Mesenchymal stem cell (in vitro differentiated cells and primary cell): Measurements from ENCODE around the gene MIX23. TPM values are rescaled to one million over a fixed set of nuclear protein-coding genes. Genes with fewer than 3 reads are reported as not detected.

Experiments
- DNase-seq: peaks from one replicate; pipeline ENCODE4 v3.0.0-alpha.2; 2013
- H2AFZ ChIP-seq: one replicate; pipeline ENCODE4 v1.6.1; 2013; ENCODE audit warnings: low read depth, mild to moderate bottlenecking, control low read depth, inconsistent platforms, low read length, moderate library complexity
- H2AK5ac ChIP-seq: 2 replicates; pipeline ENCODE4 v1.6.1; 2013; ENCODE audit warnings: low read length, moderate library complexity, mild to moderate bottlenecking, inconsistent platforms; ENCODE audit not compliant: severe bottlenecking
- H2BK120ac ChIP-seq: one replicate; pipeline ENCODE4 v1.6.1; 2013; ENCODE audit warnings: low read depth, mild to moderate bottlenecking, inconsistent platforms, low read length, moderate library complexity
- H2BK12ac ChIP-seq, 2 experiments: one replicate each; pipeline ENCODE4 v1.6.1; 2013; ENCODE audit warnings: inconsistent platforms in 2 of 2, low read length in 2 of 2, mild to moderate bottlenecking in 2 of 2, moderate library complexity in 2 of 2, control low read depth in 1 of 2
- H2BK15ac ChIP-seq: one replicate; pipeline ENCODE4 v1.6.1; 2013; ENCODE audit warnings: mild to moderate bottlenecking, low read depth, inconsistent platforms; ENCODE audit not compliant: poor library complexity, severe bottlenecking
- H2BK5ac ChIP-seq: 2 replicates; pipeline ENCODE4 v1.6.1; 2013; ENCODE audit warnings: low read depth, mild to moderate bottlenecking, low read length, control low read depth, inconsistent platforms; ENCODE audit not compliant: poor library complexity, severe bottlenecking
- H3K14ac ChIP-seq, 2 experiments: one replicate each; pipeline ENCODE4 v1.6.1; 2013; ENCODE audit warnings: inconsistent platforms in 2 of 2, low read length in 2 of 2, control low read depth in 1 of 2, mild to moderate bottlenecking in 1 of 2, moderate library complexity in 1 of 2
- H3K18ac ChIP-seq, 2 experiments: one replicate each; pipeline ENCODE4 v1.6.1; 2013; ENCODE audit warnings: inconsistent platforms in 2 of 2, low read length in 2 of 2, control low read depth in 1 of 2, low read depth in 1 of 2, mild to moderate bottlenecking in 1 of 2
- H3K23ac ChIP-seq, 2 experiments: one replicate each; pipeline ENCODE4 v1.6.1; 2013; ENCODE audit warnings: inconsistent platforms in 2 of 2, low read length in 2 of 2, mild to moderate bottlenecking in 2 of 2, moderate library complexity in 2 of 2, control low read depth in 1 of 2
- H3K27ac ChIP-seq: 2 replicates; pipeline ENCODE4 v1.5.1; 2013; ENCODE audit warnings: mild to moderate bottlenecking, moderate library complexity, low read length, control low read depth, inconsistent platforms; ENCODE audit not compliant: poor library complexity, severe bottlenecking
- H3K27me3 ChIP-seq, 2 experiments: 2 replicates each; pipeline versions ENCODE4 v1.6.1 to v1.7.0; 2013; ENCODE audit warnings: low read length in 2 of 2, mild to moderate bottlenecking in 2 of 2, moderate library complexity in 2 of 2, control low read depth in 1 of 2, inconsistent platforms in 1 of 2; ENCODE audit not compliant: control insufficient read depth in 1 of 2, insufficient read depth in 1 of 2
- H3K36me3 ChIP-seq, 2 experiments: 2 replicates each; pipeline versions ENCODE4 v1.6.1 to v1.7.0; 2013; ENCODE audit warnings: low read length in 2 of 2, control low read depth in 1 of 2, inconsistent platforms in 1 of 2, low read depth in 1 of 2, mild to moderate bottlenecking in 1 of 2; ENCODE audit not compliant: insufficient read depth in 2 of 2, control insufficient read depth in 1 of 2
- H3K4ac ChIP-seq, 2 experiments: one replicate each; pipeline ENCODE4 v1.6.1; 2013; ENCODE audit warnings: inconsistent platforms in 2 of 2, low read length in 2 of 2, mild to moderate bottlenecking in 2 of 2, moderate library complexity in 2 of 2, control low read depth in 1 of 2, low read depth in 1 of 2
- H3K4me1 ChIP-seq: 2 replicates; pipeline ENCODE4 v1.6.1; 2013; ENCODE audit warnings: low read depth, low read length, control low read depth; ENCODE audit not compliant: control insufficient read depth, insufficient read depth
- H3K4me2 ChIP-seq: 2 replicates; pipeline ENCODE4 v1.6.1; 2013; ENCODE audit warnings: low read length, mild to moderate bottlenecking, inconsistent platforms; ENCODE audit not compliant: poor library complexity, severe bottlenecking
- H3K4me3 ChIP-seq, 2 experiments: 2 replicates each; pipeline versions ENCODE4 v1.5.1 to v1.7.0; 2013; ENCODE audit warnings: low read length in 2 of 2, mild to moderate bottlenecking in 2 of 2, control low read depth in 1 of 2, low read depth in 1 of 2; ENCODE audit not compliant: insufficient read depth in 1 of 2
- H3K79me1 ChIP-seq: replicated peaks from 2 replicates; pipeline ENCODE4 v1.6.1; 2013; ENCODE audit warnings: mild to moderate bottlenecking, control low read depth, low read length, inconsistent platforms; ENCODE audit not compliant: poor library complexity, severe bottlenecking
- H3K9ac ChIP-seq: 2 replicates; pipeline ENCODE4 v1.7.0; 2013; ENCODE audit warnings: mild to moderate bottlenecking, low read length, moderate library complexity
- H3K9me3 ChIP-seq: 2 replicates; pipeline ENCODE4 v1.7.0; 2013; ENCODE audit warnings: mild to moderate bottlenecking, low read length; ENCODE audit not compliant: control insufficient read depth
- H4K8ac ChIP-seq: one replicate; pipeline ENCODE4 v1.6.1; 2013; ENCODE audit warnings: inconsistent platforms, mild to moderate bottlenecking, low read length, moderate library complexity
- H4K91ac ChIP-seq: one replicate; pipeline ENCODE4 v1.6.1; 2013; ENCODE audit warnings: mild to moderate bottlenecking, low read length, inconsistent platforms
- WGBS: methylation state at CpG from one replicate; pipeline ENCODE4 v1.1.7; 2013; ENCODE audit warnings: mixed read lengths; 5-methylcytosine and 5-hydroxymethylcytosine counted together
- small RNA-seq: library from polyadenylated mRNA; stranded (forward); fragments of <200 nt; extraction: miRNeasy Mini kit (QIAGEN cat#:217004); gene quantifications from one replicate; pipeline ENCODE3, GENCODE V24; 2013; ENCODE audit warnings: low read depth

Gene MIX23

GRCh38 chr3:122312826-122313225 lies 70.2 kb downstream of the MIX23 start:
- Histone ChIP-seq H3K18ac (no peak overlapping the region), H3K4me3 (no peak overlapping the region), H3K4me2 (no peak overlapping the region)

GRCh38 chr3:122310361-122310760 lies 72.7 kb downstream of the MIX23 start:
- H3K9ac ChIP-seq, result no peak overlapping the region
- H3K9me3 ChIP-seq, result no peaks in the 10 kb centered on the region
- no peak overlapping the region for H3K27ac ChIP-seq
- H3K4me1 ChIP-seq, result no peaks in the 10 kb centered on the region
- no peaks in the 10 kb centered on the region for H3K79me1 ChIP-seq
- no peak overlapping the region for H4K91ac ChIP-seq
- no peak overlapping the region for H3K4me3 ChIP-seq
- 73% methylated on average over 1 of the region's 1 CpG for WGBS
- H2BK15ac ChIP-seq, result no peak overlapping the region
- H3K27me3 ChIP-seq, result peaks cover 0 to 10% of the 10 kb centered on the region in 2 experiments
- H2BK120ac ChIP-seq, result no peak overlapping the region
- no peak overlapping the region for H3K14ac ChIP-seq
- no peak overlapping the region for H2BK5ac ChIP-seq
- no peaks in the 10 kb centered on the region for H3K36me3 ChIP-seq
- H2BK12ac ChIP-seq, result no peak overlapping the region
- H3K18ac ChIP-seq, result no peak overlapping the region
- no peak overlapping the region for H2AFZ ChIP-seq
- no peak overlapping the region for H4K8ac ChIP-seq
- no peak overlapping the region for H3K4me2 ChIP-seq
- H3K23ac ChIP-seq, result no peak overlapping the region
- H2AK5ac ChIP-seq, result no peak overlapping the region
- DNase-seq, result no peak
- H3K4ac ChIP-seq, result no peak overlapping the region

More at GRCh38 chr3:122312826-122313225, 70.2 kb downstream of the MIX23 start:
- Histone ChIP-seq H2BK5ac (no peak overlapping the region), H3K79me1 (no peaks in the 10 kb centered on the region), H2BK120ac (no peak overlapping the region), H2AFZ (no peak overlapping the region), H4K91ac (no peak overlapping the region), H3K23ac (no peak overlapping the region), H4K8ac (no peak overlapping the region), H3K27me3 (peaks cover 0 to 10% of the 10 kb centered on the region in 2 experiments), H3K36me3 (no peaks in the 10 kb centered on the region), H2BK12ac (no peak overlapping the region), H3K14ac (no peak overlapping the region), H3K27ac (no peak overlapping the region), H2AK5ac (no peak overlapping the region), H2BK15ac (no peak overlapping the region), H3K4me1 (no peaks in the 10 kb centered on the region), H3K4ac (no peak overlapping the region), H3K9me3 (no peaks in the 10 kb centered on the region), H3K9ac (no peak overlapping the region)
- DNase-seq, result no peak

Small RNAs within 50 kb of the gene (small RNA-seq; reads per million reads assigned to genes)
- gene AC083798.1, result not detected
